ENCODE results near the gene ATG3. TPM values are rescaled to one million over a fixed set of nuclear protein-coding genes. Genes with fewer than 3 reads are reported as not detected.
"Not testable (repeated sequence)": the region's sequence is repeated elsewhere in the genome, so short reads cannot be mapped to it uniquely, and the experiment has no call there.

Gene ATG3
- total and polyA plus RNA-seq, 2 experiments from 2014 or later: 68.1 to 93.9 TPM

GRCh38 chr3:112564247-112564939, 2.6 kb upstream of the ATG3 start:
- peak; percentile 71 for DNase-seq (ENCODE audit: low spot score)
- not testable (repeated sequence) for H3K27me3 Mint-ChIP-seq (ENCODE audit: insufficient read depth, low read depth, poor library complexity); H3K9me3 Mint-ChIP-seq; H3K36me3 ChIP-seq (ENCODE audit: insufficient read depth); H3F3A ChIP-seq (replicated peaks; ENCODE audit: low read depth); H3K27ac Mint-ChIP-seq; ATAC-seq; H3K9me2 ChIP-seq (ENCODE audit: insufficient read depth); H3K27me3 ChIP-seq (ENCODE audit: insufficient read depth); H4K20me1 ChIP-seq (replicated peaks; ENCODE audit: insufficient read depth); H2AFZ ChIP-seq
- Mint-ChIP-seq H3K4me1 (peaks cover 29% of the 10 kb centered on the region), H3K4me3 (peak overlapping the region; percentile 10; the same call in 1 of the 3 replicates), H3K36me3 (ENCODE audit: low read depth) (peaks cover 12% of the 10 kb centered on the region)
- TF ChIP-seq, protein P1, sequence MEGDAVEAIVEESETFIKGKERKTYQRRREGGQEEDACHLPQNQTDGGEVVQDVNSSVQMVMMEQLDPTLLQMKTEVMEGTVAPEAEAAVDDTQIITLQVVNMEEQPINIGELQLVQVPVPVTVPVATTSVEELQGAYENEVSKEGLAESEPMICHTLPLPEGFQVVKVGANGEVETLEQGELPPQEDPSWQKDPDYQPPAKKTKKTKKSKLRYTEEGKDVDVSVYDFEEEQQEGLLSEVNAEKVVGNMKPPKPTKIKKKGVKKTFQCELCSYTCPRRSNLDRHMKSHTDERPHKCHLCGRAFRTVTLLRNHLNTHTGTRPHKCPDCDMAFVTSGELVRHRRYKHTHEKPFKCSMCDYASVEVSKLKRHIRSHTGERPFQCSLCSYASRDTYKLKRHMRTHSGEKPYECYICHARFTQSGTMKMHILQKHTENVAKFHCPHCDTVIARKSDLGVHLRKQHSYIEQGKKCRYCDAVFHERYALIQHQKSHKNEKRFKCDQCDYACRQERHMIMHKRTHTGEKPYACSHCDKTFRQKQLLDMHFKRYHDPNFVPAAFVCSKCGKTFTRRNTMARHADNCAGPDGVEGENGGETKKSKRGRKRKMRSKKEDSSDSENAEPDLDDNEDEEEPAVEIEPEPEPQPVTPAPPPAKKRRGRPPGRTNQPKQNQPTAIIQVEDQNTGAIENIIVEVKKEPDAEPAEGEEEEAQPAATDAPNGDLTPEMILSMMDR (conservative IDR thresholded peaks at IDR 0.05; ENCODE audit: low read depth in 2 of 2): peak; percentile 51 to 54
- peak; percentile 48; the same call in 1 of the 2 replicates for TF ChIP-seq CREB1 (CRISPR knock-in tag; IDR thresholded peaks at IDR 0.05; ENCODE audit: low read depth)
- Histone ChIP-seq H3K4me2 (peak overlapping the region; percentile 88), H3K79me2 (replicated peaks; ENCODE audit: insufficient read depth) (peaks cover 31% of the 10 kb centered on the region), H3K4me1 (ENCODE audit: insufficient read depth) (peaks cover 35% of the 10 kb centered on the region), H3K4me3 (peak overlapping the region; percentile 65), H3K27ac (ENCODE audit: low read depth) (peak overlapping the region; percentile 91)

DNA sequence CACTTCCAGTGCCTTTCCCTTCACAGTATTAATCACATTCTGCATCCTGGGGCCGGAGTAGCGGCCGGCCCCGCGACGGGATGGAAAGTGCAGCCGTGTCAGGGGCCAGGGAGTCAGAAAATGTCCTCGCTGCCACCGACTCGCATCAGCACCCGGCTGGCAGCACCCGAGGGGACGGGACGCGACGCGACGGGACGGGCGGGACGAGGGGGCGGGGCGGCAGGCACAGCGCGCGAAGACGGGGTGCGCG, 353 bp downstream of the ATG3 start:
- H3K9me3 Mint-ChIP-seq: no peaks in the 10 kb centered on the region
- H3K4me1 Mint-ChIP-seq: peaks cover 31% of the 10 kb centered on the region
- Histone ChIP-seq H4K20me1 (replicated peaks; ENCODE audit: insufficient read depth) (no peaks in the 10 kb centered on the region), H3K36me3 (ENCODE audit: insufficient read depth) (0 out of 2 replicates have a peak, but pooled peaks cover 3% of the 10 kb centered on the region), H2AFZ (peak overlapping the region; percentile 26; the same call in 1 of the 2 replicates), H3K27me3 (ENCODE audit: insufficient read depth) (no peaks in the 10 kb centered on the region), H3K27ac (ENCODE audit: low read depth) (peak overlapping the region; percentile 95), H3K4me2 (peak overlapping the region; percentile 88), H3K9me2 (ENCODE audit: insufficient read depth) (no peaks in the 10 kb centered on the region), H3K4me3 (peak overlapping the region; percentile 65), H3K79me2 (replicated peaks; ENCODE audit: insufficient read depth) (peaks cover 58% of the 10 kb centered on the region), H3F3A (replicated peaks; ENCODE audit: low read depth) (peaks cover 4% of the 10 kb centered on the region; the same call in 1 of the 2 replicates), H3K4me1 (ENCODE audit: insufficient read depth) (peaks cover 38% of the 10 kb centered on the region)
- peak overlapping the region; percentile 91 for H3K27ac Mint-ChIP-seq
- no peak for DNase-seq (ENCODE audit: low spot score)
- no peak for ATAC-seq
- peak overlapping the region; percentile 96 for H3K4me3 Mint-ChIP-seq
- TF ChIP-seq, protein P1 (conservative IDR thresholded peaks at IDR 0.05; ENCODE audit: low read depth in 2 of 2): no peak
- TF ChIP-seq ETS1 (IDR thresholded peaks at IDR 0.05): no peak
- TF ChIP-seq CREB1 (CRISPR knock-in tag; IDR thresholded peaks at IDR 0.05; ENCODE audit: low read depth): no peak
- TF ChIP-seq ZNF331 (CRISPR knock-in tag; IDR thresholded peaks at IDR 0.05; ENCODE audit: low read depth): no peak
- no peak for TF ChIP-seq EZH2phosphoT487 (IDR thresholded peaks at IDR 0.05; ENCODE audit: unreplicated experiment)
- no peak for TF ChIP-seq STAT1 (IDR thresholded peaks at IDR 0.05; ENCODE audit: unreplicated experiment)
- TF ChIP-seq ZNF462 (CRISPR knock-in tag; IDR thresholded peaks at IDR 0.05): no peak
- TF ChIP-seq POLR2AphosphoS5 (IDR thresholded peaks at IDR 0.05; ENCODE audit: low read depth): no peak
- peaks cover 7% of the 10 kb centered on the region for H3K27me3 Mint-ChIP-seq (ENCODE audit: insufficient read depth, low read depth, poor library complexity)
- peaks cover 26% of the 10 kb centered on the region for H3K36me3 Mint-ChIP-seq (ENCODE audit: low read depth)

Data from GM23338 (cell line).